HepG2 (cell line): ENCODE results near the gene ADH4. TPM values are rescaled to one million over a fixed set of nuclear protein-coding genes. Genes with fewer than 3 reads are reported as not detected.
A peak's percentile ranks its signal among the peaks of the same experiment; 100 is the strongest.

Experiments
- ATF7 ChIP-seq, 2 experiments: fragments of 450-650 bp in 1 of 2; sonication (generic) in 1 of 2; formaldehyde crosslinking in 1 of 2; IDR thresholded peaks; 2 replicates each; pipeline versions ENCODE4 v1.4.0 to v1.6.1; 2016 to 2020; ENCODE audit warnings: antibody characterized with exemption in 1 of 2, mild to moderate bottlenecking in 1 of 2, missing genetic modification reagents in 1 of 2
- MAZ ChIP-seq, 2 experiments: sonication (generic) in 1 of 2; formaldehyde crosslinking in 1 of 2; IDR thresholded peaks; 2 replicates each; pipeline versions ENCODE4 v1.5.0 to v1.6.1; 2012 to 2020; ENCODE audit warnings: low read depth in 2 of 2, mild to moderate bottlenecking in 2 of 2, borderline replicate concordance in 1 of 2, improper control_type of control experiment in 1 of 2, low read length in 1 of 2, missing genetic modification reagents in 1 of 2, moderate library complexity in 1 of 2
- NPAS2 ChIP-seq: sonication (generic); formaldehyde crosslinking; IDR thresholded peaks from 2 replicates; pipeline ENCODE4 v1.8.0; 2022; ENCODE audit warnings: mild to moderate bottlenecking, missing genetic modification reagents, borderline replicate concordance
- PPARG ChIP-seq: conservative IDR thresholded peaks from 2 replicates; pipeline ENCODE4 v1.6.1; 2016; ENCODE audit warnings: missing biosample characterization, missing genetic modification reagents
- RFXANK ChIP-seq: IDR thresholded peaks from 2 replicates; pipeline ENCODE4 v1.6.1; 2016
- SIX1 ChIP-seq: sonication (generic); formaldehyde crosslinking; IDR thresholded peaks from 2 replicates; pipeline ENCODE4 v1.4.0; 2020; ENCODE audit warnings: missing genetic modification reagents, borderline replicate concordance
- ZBTB42 ChIP-seq: sonication (generic); formaldehyde crosslinking; IDR thresholded peaks from 2 replicates; pipeline ENCODE4 v1.5.0; 2020; ENCODE audit warnings: mild to moderate bottlenecking, missing genetic modification reagents
- ZBTB7B ChIP-seq: sonication (generic); formaldehyde crosslinking; IDR thresholded peaks from 2 replicates; pipeline ENCODE4 v1.4.0; 2020; ENCODE audit warnings: missing genetic modification reagents
- ZNF382 ChIP-seq: sonication (generic); formaldehyde crosslinking; IDR thresholded peaks from 2 replicates; pipeline ENCODE4 v1.5.0; 2020; ENCODE audit warnings: missing genetic modification reagents, mild to moderate bottlenecking, borderline replicate concordance
- polyA plus RNA-seq, 8 experiments: library from polyadenylated mRNA; depleted of rRNA in 3 of 8; stranded (reverse) in 7 of 8; unstranded in 1 of 8; fragments of >200 nt; fragmentation: Illumina TruSeq in 4 of 8; extraction: Trizol in 4 of 8; gene quantifications; 2 replicates each; pipeline versions ENCODE4 v1.2.1 to v1.2.3, GENCODE V29; 2011 to 2016; ENCODE audit warnings: low read depth in 4 of 8, missing spikeins in 1 of 8, mixed read lengths in 1 of 8; ENCODE audit not compliant: insufficient read depth in 1 of 8
- total RNA-seq, 5 experiments: library from RNA; depleted of rRNA; stranded (reverse); fragments of >200 nt; fragmentation: Illumina TruSeq; extraction: Trizol; gene quantifications; 2 replicates each; pipeline ENCODE4 v1.2.3, GENCODE V29; 2016; ENCODE audit warnings: low read depth in 1 of 5
- TF ChIP-seq, protein P1 (sequence below): IDR thresholded peaks from 2 replicates; pipeline ENCODE4 v1.4.0; 2020; ENCODE audit warnings: mild to moderate bottlenecking, missing genetic modification reagents
- TF ChIP-seq, protein P2 (sequence below): sonication (generic); formaldehyde crosslinking; IDR thresholded peaks from one replicate; pipeline ENCODE4 v1.5.1; 2020; ENCODE audit warnings: mild to moderate bottlenecking, missing genetic modification reagents; ENCODE audit errors: not compliant biosample characterization

The ADH4 gene
- total and polyA plus RNA-seq, 2 of the 13 experiments (the other 11 are each of a cell fraction or from before 2014, with no cell fraction given): 24.3 to 31.1 TPM

DNA sequence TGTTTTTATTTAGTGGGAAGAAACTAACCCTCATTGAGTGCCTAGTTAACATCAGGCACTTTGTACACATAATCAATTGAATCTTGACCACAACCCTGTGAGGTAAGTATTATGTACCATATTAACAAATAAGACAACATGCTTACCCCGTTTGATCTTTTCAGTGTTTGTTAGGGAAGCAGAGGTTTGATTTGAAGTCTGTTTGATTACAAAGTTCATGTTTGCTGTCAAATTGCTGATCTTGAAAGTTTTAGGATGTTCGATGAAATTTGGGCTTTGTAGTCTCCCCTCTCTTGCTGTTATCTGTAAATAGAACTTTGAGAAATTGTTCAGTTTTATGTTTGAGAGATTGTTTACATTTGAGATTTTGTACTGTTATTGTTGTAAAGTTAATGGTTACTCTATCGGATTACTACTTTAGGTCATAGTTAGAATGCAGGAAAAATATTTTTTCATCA, 13.4 kb upstream of the ADH4 start (continued):
- TF ChIP-seq MAZ (IDR thresholded peaks at IDR 0.05; ENCODE audit: borderline replicate concordance, low read depth, low read length) (no peak), MAZ (CRISPR knock-in tag; IDR thresholded peaks at IDR 0.05; ENCODE audit: low read depth) (no peak), ZNF382 (CRISPR knock-in tag) (no peak), SIX1 (CRISPR knock-in tag) (peak; percentile 92), ATF7 (IDR thresholded peaks at IDR 0.05) (peak; percentile 77), ATF7 (CRISPR knock-in tag; IDR thresholded peaks at IDR 0.05) (peak; percentile 58; the same call in 1 of the 2 replicates), RFXANK (no peak; the same call in 1 of the 2 replicates), ZBTB42 (no peak), PPARG (CRISPR knock-in tag) (peak; percentile 94), ZBTB7B (CRISPR knock-in tag) (peak; percentile 60; the same call in 1 of the 2 replicates), NPAS2 (no peak)
- TF ChIP-seq, protein P1, sequence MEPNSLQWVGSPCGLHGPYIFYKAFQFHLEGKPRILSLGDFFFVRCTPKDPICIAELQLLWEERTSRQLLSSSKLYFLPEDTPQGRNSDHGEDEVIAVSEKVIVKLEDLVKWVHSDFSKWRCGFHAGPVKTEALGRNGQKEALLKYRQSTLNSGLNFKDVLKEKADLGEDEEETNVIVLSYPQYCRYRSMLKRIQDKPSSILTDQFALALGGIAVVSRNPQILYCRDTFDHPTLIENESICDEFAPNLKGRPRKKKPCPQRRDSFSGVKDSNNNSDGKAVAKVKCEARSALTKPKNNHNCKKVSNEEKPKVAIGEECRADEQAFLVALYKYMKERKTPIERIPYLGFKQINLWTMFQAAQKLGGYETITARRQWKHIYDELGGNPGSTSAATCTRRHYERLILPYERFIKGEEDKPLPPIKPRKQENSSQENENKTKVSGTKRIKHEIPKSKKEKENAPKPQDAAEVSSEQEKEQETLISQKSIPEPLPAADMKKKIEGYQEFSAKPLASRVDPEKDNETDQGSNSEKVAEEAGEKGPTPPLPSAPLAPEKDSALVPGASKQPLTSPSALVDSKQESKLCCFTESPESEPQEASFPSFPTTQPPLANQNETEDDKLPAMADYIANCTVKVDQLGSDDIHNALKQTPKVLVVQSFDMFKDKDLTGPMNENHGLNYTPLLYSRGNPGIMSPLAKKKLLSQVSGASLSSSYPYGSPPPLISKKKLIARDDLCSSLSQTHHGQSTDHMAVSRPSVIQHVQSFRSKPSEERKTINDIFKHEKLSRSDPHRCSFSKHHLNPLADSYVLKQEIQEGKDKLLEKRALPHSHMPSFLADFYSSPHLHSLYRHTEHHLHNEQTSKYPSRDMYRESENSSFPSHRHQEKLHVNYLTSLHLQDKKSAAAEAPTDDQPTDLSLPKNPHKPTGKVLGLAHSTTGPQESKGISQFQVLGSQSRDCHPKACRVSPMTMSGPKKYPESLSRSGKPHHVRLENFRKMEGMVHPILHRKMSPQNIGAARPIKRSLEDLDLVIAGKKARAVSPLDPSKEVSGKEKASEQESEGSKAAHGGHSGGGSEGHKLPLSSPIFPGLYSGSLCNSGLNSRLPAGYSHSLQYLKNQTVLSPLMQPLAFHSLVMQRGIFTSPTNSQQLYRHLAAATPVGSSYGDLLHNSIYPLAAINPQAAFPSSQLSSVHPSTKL (CRISPR knock-in tag): peak; percentile 99
- TF ChIP-seq, protein P2, sequence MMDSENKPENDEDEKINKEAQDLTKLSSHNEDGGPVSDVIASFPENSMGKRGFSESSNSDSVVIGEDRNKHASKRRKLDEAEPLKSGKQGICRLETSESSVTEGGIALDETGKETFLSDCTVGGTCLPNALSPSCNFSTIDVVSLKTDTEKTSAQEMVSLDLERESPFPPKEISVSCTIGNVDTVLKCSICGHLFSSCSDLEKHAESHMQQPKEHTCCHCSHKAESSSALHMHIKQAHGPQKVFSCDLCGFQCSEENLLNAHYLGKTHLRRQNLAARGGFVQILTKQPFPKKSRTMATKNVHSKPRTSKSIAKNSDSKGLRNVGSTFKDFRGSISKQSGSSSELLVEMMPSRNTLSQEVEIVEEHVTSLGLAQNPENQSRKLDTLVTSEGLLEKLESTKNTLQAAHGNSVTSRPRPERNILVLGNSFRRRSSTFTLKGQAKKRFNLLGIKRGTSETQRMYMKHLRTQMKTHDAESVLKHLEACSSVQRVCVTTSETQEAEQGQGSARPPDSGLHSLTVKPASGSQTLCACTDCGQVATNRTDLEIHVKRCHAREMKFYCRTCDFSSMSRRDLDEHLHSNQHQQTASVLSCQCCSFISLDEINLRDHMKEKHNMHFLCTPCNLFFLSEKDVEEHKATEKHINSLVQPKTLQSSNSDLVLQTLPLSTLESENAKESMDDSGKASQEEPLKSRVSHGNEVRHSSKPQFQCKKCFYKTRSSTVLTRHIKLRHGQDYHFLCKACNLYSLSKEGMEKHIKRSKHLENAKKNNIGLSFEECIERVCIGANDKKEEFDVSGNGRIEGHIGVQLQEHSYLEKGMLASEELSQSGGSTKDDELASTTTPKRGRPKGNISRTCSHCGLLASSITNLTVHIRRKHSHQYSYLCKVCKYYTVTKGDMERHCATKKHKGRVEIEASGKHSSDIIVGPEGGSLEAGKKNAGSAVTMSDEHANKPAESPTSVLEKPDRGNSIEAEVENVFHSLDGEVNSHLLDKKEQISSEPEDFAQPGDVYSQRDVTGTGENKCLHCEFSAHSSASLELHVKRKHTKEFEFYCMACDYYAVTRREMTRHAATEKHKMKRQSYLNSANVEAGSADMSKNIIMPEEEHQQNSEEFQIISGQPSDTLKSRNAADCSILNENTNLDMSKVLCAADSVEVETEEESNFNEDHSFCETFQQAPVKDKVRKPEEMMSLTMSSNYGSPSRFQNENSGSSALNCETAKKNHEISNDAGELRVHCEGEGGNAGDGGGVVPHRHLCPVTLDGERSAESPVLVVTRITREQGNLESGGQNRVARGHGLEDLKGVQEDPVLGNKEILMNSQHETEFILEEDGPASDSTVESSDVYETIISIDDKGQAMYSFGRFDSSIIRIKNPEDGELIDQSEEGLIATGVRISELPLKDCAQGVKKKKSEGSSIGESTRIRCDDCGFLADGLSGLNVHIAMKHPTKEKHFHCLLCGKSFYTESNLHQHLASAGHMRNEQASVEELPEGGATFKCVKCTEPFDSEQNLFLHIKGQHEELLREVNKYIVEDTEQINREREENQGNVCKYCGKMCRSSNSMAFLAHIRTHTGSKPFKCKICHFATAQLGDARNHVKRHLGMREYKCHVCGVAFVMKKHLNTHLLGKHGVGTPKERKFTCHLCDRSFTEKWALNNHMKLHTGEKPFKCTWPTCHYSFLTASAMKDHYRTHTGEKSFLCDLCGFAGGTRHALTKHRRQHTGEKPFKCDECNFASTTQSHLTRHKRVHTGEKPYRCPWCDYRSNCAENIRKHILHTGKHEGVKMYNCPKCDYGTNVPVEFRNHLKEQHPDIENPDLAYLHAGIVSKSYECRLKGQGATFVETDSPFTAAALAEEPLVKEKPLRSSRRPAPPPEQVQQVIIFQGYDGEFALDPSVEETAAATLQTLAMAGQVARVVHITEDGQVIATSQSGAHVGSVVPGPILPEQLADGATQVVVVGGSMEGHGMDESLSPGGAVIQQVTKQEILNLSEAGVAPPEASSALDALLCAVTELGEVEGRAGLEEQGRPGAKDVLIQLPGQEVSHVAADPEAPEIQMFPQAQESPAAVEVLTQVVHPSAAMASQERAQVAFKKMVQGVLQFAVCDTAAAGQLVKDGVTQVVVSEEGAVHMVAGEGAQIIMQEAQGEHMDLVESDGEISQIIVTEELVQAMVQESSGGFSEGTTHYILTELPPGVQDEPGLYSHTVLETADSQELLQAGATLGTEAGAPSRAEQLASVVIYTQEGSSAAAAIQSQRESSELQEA (CRISPR knock-in tag): no peak
